SK-N-SH (cell line): ENCODE measurements around the gene CNTFR.

Experiments used
- CTCF ChIP-seq: fragments of 200-600 bp; sonication (generic); IDR thresholded peaks from 2 replicates; pipeline ENCODE4 v1.6.1; 2017; ENCODE audit warnings: antibody characterized with exemption, mild to moderate bottlenecking, moderate library complexity
- EP300 ChIP-seq, 2 experiments: IDR thresholded peaks; 2 replicates each; pipeline versions ENCODE4 v1.4.0 to v1.6.1; 2012; ENCODE audit warnings: borderline replicate concordance in 1 of 2, low read depth in 1 of 2, low read length in 1 of 2
- EZH2phosphoT487 ChIP-seq: fragments of 200-600 bp; sonication (generic); IDR thresholded peaks from 2 replicates; pipeline ENCODE4 v1.6.1; 2017; ENCODE audit warnings: low read depth, mixed run types, mild to moderate bottlenecking, antibody characterized with exemption, moderate library complexity, borderline replicate concordance
- JUND ChIP-seq: IDR thresholded peaks from 2 replicates; pipeline ENCODE4 v1.4.0; 2012
- POLR2AphosphoS5 ChIP-seq: IDR thresholded peaks from 2 replicates; pipeline ENCODE4 v1.6.1; 2012; ENCODE audit warnings: low read depth, low read length
- RAD21 ChIP-seq: IDR thresholded peaks from 2 replicates; pipeline ENCODE4 v1.6.1; 2012; ENCODE audit warnings: mild to moderate bottlenecking, low read length
- SMC3 ChIP-seq: IDR thresholded peaks from 2 replicates; pipeline ENCODE4 v1.6.1; 2012; ENCODE audit warnings: low read depth, low read length, improper control_type of control experiment
- TAF1 ChIP-seq: IDR thresholded peaks from 2 replicates; pipeline ENCODE4 v1.6.1; 2012; ENCODE audit warnings: low read depth, mild to moderate bottlenecking, low read length, moderate library complexity, borderline replicate concordance
- YY1 ChIP-seq: IDR thresholded peaks from 2 replicates; pipeline ENCODE4 v1.4.0; 2012; ENCODE audit warnings: low read depth, mild to moderate bottlenecking
- ZBTB33 ChIP-seq: IDR thresholded peaks from 2 replicates; pipeline ENCODE4 v1.4.0; 2012; ENCODE audit warnings: low read depth, borderline replicate concordance

GRCh38 chr9:34592895-34593601 lies 3.5 kb upstream of the CNTFR start:
- TF ChIP-seq YY1 (no peak), CTCF (no peak), RAD21 (no peak), EZH2phosphoT487 (no peak), JUND (no peak), TAF1 (no peak), EP300 (IDR thresholded peaks at IDR 0.05; ENCODE audit: borderline replicate concordance in 1 of 2, low read depth in 1 of 2, low read length in 1 of 2) (no peak), SMC3 (no peak), POLR2AphosphoS5 (no peak), ZBTB33 (no peak)
